ENCODE results near the gene DOCK6.
"Not testable (repeated sequence)": the region's sequence is repeated elsewhere in the genome, so short reads cannot be mapped to it uniquely, and the experiment has no call there.

DOCK6 gene

DNA sequence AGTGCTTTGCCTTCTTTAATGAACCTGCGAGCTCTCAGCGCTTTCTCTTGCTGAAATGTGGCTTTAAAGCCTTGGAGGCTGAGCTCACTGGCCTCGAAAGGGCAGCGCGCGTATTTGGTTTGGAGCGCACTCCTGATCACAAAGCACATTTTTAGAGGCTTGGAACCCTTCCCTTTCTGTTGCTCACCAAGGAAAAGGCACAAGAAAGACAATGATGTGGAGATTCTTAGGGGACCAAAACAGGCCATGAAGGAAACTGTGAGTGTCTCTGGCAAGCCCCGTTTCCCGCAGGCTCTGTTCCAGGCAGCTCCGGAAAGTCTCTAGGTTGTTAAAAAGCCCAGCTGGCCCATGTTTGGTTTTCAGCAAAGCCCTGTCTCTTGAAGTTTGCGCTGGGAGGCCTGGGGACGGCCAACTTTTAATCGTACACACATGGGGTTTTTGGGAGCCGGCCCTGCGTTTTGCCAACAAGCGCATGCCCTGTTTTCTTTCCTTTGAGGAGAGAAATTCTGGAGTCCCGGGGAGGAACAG, 97.4 kb downstream of the DOCK6 start:
- no peak overlapping the region for H3K14ac ChIP-seq (ENCODE audit: low read length)
- no peak for DNase-seq
- H3K36me3 ChIP-seq (ENCODE audit: control insufficient read depth in 1 of 2, insufficient read depth in 2 of 2, low read length in 2 of 2), result peaks cover 17 to 27% of the 10 kb centered on the region in 2 experiments
- no peak overlapping the region for H3K23ac ChIP-seq (ENCODE audit: low read length)
- H3K18ac ChIP-seq (ENCODE audit: low read length), result no peak overlapping the region
- no peak overlapping the region for H2BK5ac ChIP-seq (ENCODE audit: low read depth, low read length, poor library complexity)
- no peak overlapping the region for H3K4me3 ChIP-seq (ENCODE audit: low read depth, low read length)
- H4K12ac ChIP-seq (ENCODE audit: low read depth, low read length), result no peak overlapping the region
- H3K79me2 ChIP-seq (ENCODE audit: control insufficient read depth, insufficient read depth, low read length, poor library complexity), result no peaks in the 10 kb centered on the region
- no peak overlapping the region for H2AK5ac ChIP-seq (ENCODE audit: low read length)
- H4K91ac ChIP-seq (ENCODE audit: low read depth, low read length), result no peak overlapping the region
- no peak overlapping the region for H3K9ac ChIP-seq (ENCODE audit: low read length)
- no CpG with 5 or more reads among the region's 17 CpGs for WGBS (ENCODE audit: extremely low coverage, insufficient coverage, insufficient read length)
- H3K4me1 ChIP-seq (ENCODE audit: control insufficient read depth in 1 of 2, insufficient read depth in 2 of 2, low read length in 2 of 2), result no peaks in the 10 kb centered on the region
- no peak overlapping the region for H3K27ac ChIP-seq (ENCODE audit: low read depth, low read length)
- H3K4me2 ChIP-seq (ENCODE audit: low read length), result no peak overlapping the region
- peaks cover 2% of the 10 kb centered on the region for H3K9me3 ChIP-seq (ENCODE audit: insufficient read depth, low read depth, low read length)
- H3K4ac ChIP-seq (ENCODE audit: low read depth, low read length), result no peak overlapping the region
- no peak overlapping the region for H2AFZ ChIP-seq (ENCODE audit: insufficient read depth, low read length, poor library complexity)
- H4K8ac ChIP-seq (ENCODE audit: low read depth, low read length), result no peak overlapping the region
- no peak overlapping the region for H2BK12ac ChIP-seq (ENCODE audit: low read length)
- H3K79me1 ChIP-seq (ENCODE audit: low read length), result no peaks in the 10 kb centered on the region
- no peaks in the 10 kb centered on the region for H3K27me3 ChIP-seq (ENCODE audit: insufficient read depth, low read length)
- H2BK120ac ChIP-seq (ENCODE audit: insufficient read depth, low read length, poor library complexity), result no peak overlapping the region

GRCh38 chr19:11164296-11164695, 98.0 kb downstream of the DOCK6 start:
- no peak overlapping the region for H3K9ac ChIP-seq (ENCODE audit: low read length)
- H3K23ac ChIP-seq (ENCODE audit: low read length), result no peak overlapping the region
- no peak overlapping the region for H2AFZ ChIP-seq (ENCODE audit: insufficient read depth, low read length, poor library complexity)
- H3K4me2 ChIP-seq (ENCODE audit: low read length), result no peak overlapping the region
- H3K4me3 ChIP-seq (ENCODE audit: low read depth, low read length), result no peak overlapping the region
- no peak overlapping the region for H3K14ac ChIP-seq (ENCODE audit: low read length)
- H3K79me2 ChIP-seq (ENCODE audit: control insufficient read depth, insufficient read depth, low read length, poor library complexity), result no peaks in the 10 kb centered on the region
- no peak overlapping the region for H4K12ac ChIP-seq (ENCODE audit: low read depth, low read length)
- no peak overlapping the region for H2AK5ac ChIP-seq (ENCODE audit: low read length)
- no peak overlapping the region for H3K4ac ChIP-seq (ENCODE audit: low read depth, low read length)
- H2BK5ac ChIP-seq (ENCODE audit: low read depth, low read length, poor library complexity), result no peak overlapping the region
- no peaks in the 10 kb centered on the region for H3K4me1 ChIP-seq (ENCODE audit: control insufficient read depth in 1 of 2, insufficient read depth in 2 of 2, low read length in 2 of 2)
- peaks cover 2% of the 10 kb centered on the region for H3K9me3 ChIP-seq (ENCODE audit: insufficient read depth, low read depth, low read length)
- H3K36me3 ChIP-seq (ENCODE audit: control insufficient read depth in 1 of 2, insufficient read depth in 2 of 2, low read length in 2 of 2), result peaks cover 13 to 23% of the 10 kb centered on the region in 2 experiments
- no peak overlapping the region for H3K18ac ChIP-seq (ENCODE audit: low read length)
- no peaks in the 10 kb centered on the region for H3K79me1 ChIP-seq (ENCODE audit: low read length)
- WGBS (ENCODE audit: extremely low coverage, insufficient coverage, insufficient read length), result no CpG with 5 or more reads among the region's 11 CpGs
- no peak for DNase-seq
- H2BK12ac ChIP-seq (ENCODE audit: low read length), result no peak overlapping the region
- H3K27me3 ChIP-seq (ENCODE audit: insufficient read depth, low read length), result no peaks in the 10 kb centered on the region
- H4K91ac ChIP-seq (ENCODE audit: low read depth, low read length), result no peak overlapping the region
- no peak overlapping the region for H2BK120ac ChIP-seq (ENCODE audit: insufficient read depth, low read length, poor library complexity)
- no peak overlapping the region for H3K27ac ChIP-seq (ENCODE audit: low read depth, low read length)
- no peak overlapping the region for H4K8ac ChIP-seq (ENCODE audit: low read depth, low read length)

DNA sequence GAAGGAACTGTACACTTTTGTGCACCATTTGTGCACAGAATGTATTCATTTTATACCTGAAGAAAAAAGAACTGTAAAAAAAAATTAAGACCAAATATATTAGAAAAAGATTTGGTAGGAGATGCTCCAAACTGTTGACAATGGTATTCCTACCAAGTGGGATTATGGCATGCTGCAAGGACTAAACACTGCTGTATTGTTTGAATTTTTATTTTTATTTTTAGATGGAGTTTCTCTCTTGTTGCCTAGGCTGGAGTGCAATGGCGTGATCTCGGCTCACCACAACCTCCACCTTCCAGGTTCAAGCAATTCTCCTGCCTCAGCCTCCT, 101.9 kb downstream of the DOCK6 start:
- not testable (repeated sequence) for H3K79me1 ChIP-seq (ENCODE audit: low read length); H3K14ac ChIP-seq (ENCODE audit: low read length); H4K91ac ChIP-seq (ENCODE audit: low read depth, low read length); H3K79me2 ChIP-seq (ENCODE audit: control insufficient read depth, insufficient read depth, low read length, poor library complexity); H3K4me3 ChIP-seq (ENCODE audit: low read depth, low read length); H3K36me3 ChIP-seq (ENCODE audit: control insufficient read depth in 1 of 2, insufficient read depth in 2 of 2, low read length in 2 of 2); H2BK5ac ChIP-seq (ENCODE audit: low read depth, low read length, poor library complexity); H3K23ac ChIP-seq (ENCODE audit: low read length); H3K27me3 ChIP-seq (ENCODE audit: insufficient read depth, low read length); H3K9ac ChIP-seq (ENCODE audit: low read length); H2BK12ac ChIP-seq (ENCODE audit: low read length); H4K8ac ChIP-seq (ENCODE audit: low read depth, low read length); H2AFZ ChIP-seq (ENCODE audit: insufficient read depth, low read length, poor library complexity); H3K4ac ChIP-seq (ENCODE audit: low read depth, low read length); H3K9me3 ChIP-seq (ENCODE audit: insufficient read depth, low read depth, low read length); H4K12ac ChIP-seq (ENCODE audit: low read depth, low read length); H3K27ac ChIP-seq (ENCODE audit: low read depth, low read length); H3K18ac ChIP-seq (ENCODE audit: low read length); DNase-seq; H3K4me1 ChIP-seq (ENCODE audit: control insufficient read depth in 1 of 2, insufficient read depth in 2 of 2, low read length in 2 of 2); H2BK120ac ChIP-seq (ENCODE audit: insufficient read depth, low read length, poor library complexity); H3K4me2 ChIP-seq (ENCODE audit: low read length); H2AK5ac ChIP-seq (ENCODE audit: low read length)
- no CpG with 5 or more reads among the region's 2 CpGs for WGBS (ENCODE audit: extremely low coverage, insufficient coverage, insufficient read length)

GRCh38 chr19:11159598-11160439, 102.5 kb downstream of the DOCK6 start:
- no peak overlapping the region for H3K14ac ChIP-seq (ENCODE audit: low read length)
- no peak overlapping the region for H4K8ac ChIP-seq (ENCODE audit: low read depth, low read length)
- H3K36me3 ChIP-seq (ENCODE audit: control insufficient read depth in 1 of 2, insufficient read depth in 2 of 2, low read length in 2 of 2), result peaks cover 0 to under 1% of the 10 kb centered on the region in 2 experiments
- H3K4me3 ChIP-seq (ENCODE audit: low read depth, low read length), result no peak overlapping the region
- no peaks in the 10 kb centered on the region for H3K27me3 ChIP-seq (ENCODE audit: insufficient read depth, low read length)
- no peak overlapping the region for H2BK120ac ChIP-seq (ENCODE audit: insufficient read depth, low read length, poor library complexity)
- H2AK5ac ChIP-seq (ENCODE audit: low read length), result no peak overlapping the region
- H3K4me1 ChIP-seq (ENCODE audit: control insufficient read depth in 1 of 2, insufficient read depth in 2 of 2, low read length in 2 of 2), result peaks cover 0 to 2% of the 10 kb centered on the region in 2 experiments
- no peak overlapping the region for H3K23ac ChIP-seq (ENCODE audit: low read length)
- H3K9ac ChIP-seq (ENCODE audit: low read length), result no peak overlapping the region
- WGBS (ENCODE audit: extremely low coverage, insufficient coverage, insufficient read length), result no CpG with 5 or more reads among the region's 16 CpGs
- no peak overlapping the region for H3K27ac ChIP-seq (ENCODE audit: low read depth, low read length)
- DNase-seq, result no peak
- H3K4me2 ChIP-seq (ENCODE audit: low read length), result no peak overlapping the region
- no peak overlapping the region for H3K18ac ChIP-seq (ENCODE audit: low read length)
- peaks cover 5% of the 10 kb centered on the region for H3K79me2 ChIP-seq (ENCODE audit: control insufficient read depth, insufficient read depth, low read length, poor library complexity)
- H3K4ac ChIP-seq (ENCODE audit: low read depth, low read length), result no peak overlapping the region
- H3K9me3 ChIP-seq (ENCODE audit: insufficient read depth, low read depth, low read length), result no peaks in the 10 kb centered on the region
- H4K91ac ChIP-seq (ENCODE audit: low read depth, low read length), result no peak overlapping the region
- no peak overlapping the region for H2BK5ac ChIP-seq (ENCODE audit: low read depth, low read length, poor library complexity)
- H2BK12ac ChIP-seq (ENCODE audit: low read length), result no peak overlapping the region
- no peak overlapping the region for H2AFZ ChIP-seq (ENCODE audit: insufficient read depth, low read length, poor library complexity)
- H4K12ac ChIP-seq (ENCODE audit: low read depth, low read length), result no peak overlapping the region
- H3K79me1 ChIP-seq (ENCODE audit: low read length), result peaks cover 4% of the 10 kb centered on the region
